HG03354 (cell line): Measurements from ENCODE around the gene LAMTOR1.

Source experiments
- ATAC-seq: cut with Tn5 transposase; IDR thresholded peaks from one replicate; pipeline ENCODE4 v1.9.1; 2021; ENCODE audit warnings: mild to moderate bottlenecking; ENCODE audit not compliant: unreplicated experiment, poor library complexity, severe bottlenecking

The LAMTOR1 gene

GRCh38 chr11:72122607-72123006, 19.5 kb upstream of the LAMTOR1 start:
- ATAC-seq = no peak

GRCh38 chr11:72120930-72121329, 17.8 kb upstream of the LAMTOR1 start:
- no peak for ATAC-seq

DNA sequence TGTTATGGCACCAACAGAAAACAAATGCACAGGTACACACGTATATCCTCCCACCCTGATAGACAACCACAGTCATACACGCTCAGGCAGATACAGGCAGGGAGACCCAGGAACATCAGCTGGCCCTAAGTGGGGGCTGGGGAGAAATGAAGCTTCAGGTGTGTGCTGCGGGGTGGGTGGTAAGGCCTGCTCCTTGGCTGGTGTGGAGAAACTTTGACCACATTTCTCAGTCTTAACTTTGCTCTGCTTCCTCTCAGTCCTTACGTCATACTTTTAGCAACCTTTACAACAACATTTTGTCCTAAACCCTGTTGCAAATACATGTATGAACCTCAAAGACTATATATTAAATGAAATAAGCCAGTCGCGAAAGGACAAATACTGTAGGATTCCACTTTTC, 16.1 kb upstream of the LAMTOR1 start:
- no peak for ATAC-seq

DNA sequence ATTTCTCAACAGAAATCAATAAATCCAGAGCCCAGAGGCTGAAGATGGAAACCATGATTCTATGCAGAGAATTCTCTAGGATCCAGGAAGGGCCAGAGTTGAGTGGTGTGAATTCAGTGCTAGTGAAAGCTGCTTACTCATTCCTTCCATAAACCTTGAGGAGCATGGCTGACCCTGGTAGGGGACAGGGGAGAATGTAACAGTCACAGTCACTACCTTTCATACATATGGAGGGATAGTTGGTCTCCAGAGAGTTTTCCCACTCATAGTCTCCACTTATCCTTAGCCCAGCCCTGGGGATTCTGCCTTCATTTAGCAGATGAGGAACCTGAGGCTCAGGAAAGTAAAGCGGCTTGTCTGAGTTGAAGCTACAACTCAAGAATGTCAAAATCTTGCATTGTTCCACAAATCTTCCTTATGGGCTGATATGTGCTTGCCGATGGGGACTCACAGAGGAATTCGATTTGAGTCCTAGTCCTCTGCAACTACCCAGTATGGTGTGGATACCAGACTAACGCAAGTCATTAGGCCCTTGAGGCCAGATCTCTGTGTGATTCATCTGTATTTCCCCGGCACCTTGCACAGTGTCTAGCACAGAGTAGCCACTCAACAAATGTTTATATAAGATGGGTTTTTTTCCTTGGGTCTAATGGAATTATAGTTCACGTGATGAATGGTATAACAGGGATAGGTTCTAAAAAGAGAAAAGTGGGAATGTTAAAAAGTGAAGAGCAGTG, 13.1 kb upstream of the LAMTOR1 start:
- ATAC-seq = no peak

- ATAC-seq = no peak
Observed at GRCh38 chr11:72114570-72114969, 11.5 kb upstream of the LAMTOR1 start.

- no peak for ATAC-seq
Observed at GRCh38 chr11:72112978-72113808, 10.1 kb upstream of the LAMTOR1 start.

- peak; percentile 93 for ATAC-seq
Observed at GRCh38 chr11:72112143-72112977, 9.3 kb upstream of the LAMTOR1 start, which contains the start of gene ANAPC15. TSS of gene ANAPC15 (minus strand) at chr11:72112695. CDS start at chr11:72111276, 1,419 bp downstream.

- ATAC-seq = peak; percentile 5
Observed at GRCh38 chr11:72111300-72112142, 8.4 kb upstream of the LAMTOR1 start.

- ATAC-seq = no peak
Observed at GRCh38 chr11:72105888-72106287, 2.8 kb upstream of the LAMTOR1 start, which contains the start of gene TOMT. TSS of gene TOMT (plus strand) at chr11:72105924. CDS start at chr11:72105952, 28 bp downstream.

DNA sequence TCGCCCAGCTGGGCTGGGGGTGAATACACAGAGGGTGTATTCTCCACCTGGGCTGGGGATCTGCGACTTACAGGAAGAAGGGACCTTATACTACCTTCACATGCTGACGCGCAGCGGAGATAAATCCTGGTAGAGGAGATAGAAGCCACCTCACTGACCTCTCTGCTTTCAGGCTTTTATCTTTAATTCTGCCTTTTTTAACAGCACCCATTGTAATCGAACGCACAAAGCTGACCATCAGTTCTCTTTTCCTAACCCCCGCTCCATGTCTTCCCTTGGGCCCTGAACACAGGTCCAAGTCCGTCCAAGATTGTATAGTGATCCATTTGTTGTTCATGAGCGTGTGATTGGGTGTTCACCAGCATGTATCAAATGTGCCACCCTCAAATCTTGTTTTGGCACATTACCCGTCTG, 664 bp upstream of the LAMTOR1 start:
- ATAC-seq = no peak

- no peak for ATAC-seq
Observed at GRCh38 chr11:72102631-72102945, 509 bp downstream of the LAMTOR1 start.

- no peak for ATAC-seq
Observed at GRCh38 chr11:72102162-72102561, 935 bp downstream of the LAMTOR1 start.

GRCh38 chr11:72100462-72100861, 2.6 kb downstream of the LAMTOR1 start:
- ATAC-seq = no peak

GRCh38 chr11:72100009-72100408, 3.1 kb downstream of the LAMTOR1 start:
- ATAC-seq = no peak

- ATAC-seq = no peak
Observed at GRCh38 chr11:72098741-72099140, 4.4 kb downstream of the LAMTOR1 start.

DNA sequence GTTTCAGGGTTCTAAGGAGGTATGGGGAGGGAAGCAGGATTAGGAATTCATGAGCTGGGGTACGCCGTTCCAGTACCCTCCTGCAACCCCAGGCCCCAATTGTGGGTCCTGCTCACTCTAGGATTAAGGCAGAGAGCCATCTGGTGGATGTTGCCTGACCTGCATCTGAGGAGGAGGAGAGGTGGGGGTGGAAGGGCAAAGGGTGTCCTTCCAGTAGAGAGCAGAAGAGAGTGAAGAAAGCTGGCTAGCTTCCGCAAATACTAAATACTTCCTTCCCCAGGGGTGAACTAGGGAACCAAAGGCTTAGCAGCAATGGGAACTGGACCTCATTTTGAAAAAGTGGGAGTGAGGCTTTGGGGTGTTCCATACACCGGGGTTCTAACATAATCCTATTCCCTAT, 11.8 kb downstream of the LAMTOR1 start:
- peak; percentile 63 for ATAC-seq

GRCh38 chr11:72088076-72088808, 14.9 kb downstream of the LAMTOR1 start:
- ATAC-seq = no peak

- no peak for ATAC-seq
Observed at GRCh38 chr11:72085621-72086351, 17.3 kb downstream of the LAMTOR1 start.
